Heart left ventricle (tissue), 16 donors: ENCODE measurements around the gene TNP2. TPM values are rescaled to one million over a fixed set of nuclear protein-coding genes. Genes with fewer than 3 reads are reported as not detected.
A peak's percentile ranks its signal among the peaks of the same experiment; 100 is the strongest.

Source experiments
- ATAC-seq, 4 donors: fragments of 200-7000 bp; cut with Tn5 transposase; one replicate each; pipeline ENCODE4 v1.9.1; 2020 to 2022; ENCODE audit warnings: moderate library complexity in 4 of 4, mild to moderate bottlenecking in 3 of 4, moderate number of reproducible peaks in 1 of 4
- DNase-seq, 5 donors: peaks; one replicate each; pipeline ENCODE4 v3.0.0-alpha.2; 2020
- H3K27ac ChIP-seq, 12 donors: fragments of 200-600 bp; sonication (generic) in 4 of 12; one replicate each; pipeline versions ENCODE4 v1.5.0 to v1.8.0; 2016 to 2022; ENCODE audit warnings: mild to moderate bottlenecking in 2 of 12
- H3K27me3 ChIP-seq, 9 donors: fragments of 200-600 bp; sonication (generic) in 2 of 9; one replicate each; pipeline versions ENCODE4 v1.5.1 to v1.8.0; 2016 to 2022; ENCODE audit warnings: mild to moderate bottlenecking in 3 of 9
- H3K36me3 ChIP-seq, 9 donors: fragments of 200-600 bp; sonication (generic) in 2 of 9; one replicate each; pipeline versions ENCODE4 v1.5.0 to v1.8.0; 2018 to 2022; ENCODE audit warnings: mild to moderate bottlenecking in 2 of 9
- H3K4me1 ChIP-seq, 12 donors: fragments of 200-600 bp; sonication (generic) in 4 of 12; one replicate each; pipeline versions ENCODE4 v1.5.0 to v1.8.0; 2016 to 2022; ENCODE audit warnings: mild to moderate bottlenecking in 3 of 12
- H3K4me3 ChIP-seq, 12 donors: fragments of 200-600 bp; sonication (generic) in 4 of 12; one replicate each; pipeline versions ENCODE4 v1.5.0 to v1.8.0; 2017 to 2022; ENCODE audit warnings: mild to moderate bottlenecking in 9 of 12, moderate library complexity in 4 of 12
- H3K9me3 ChIP-seq, 12 donors: fragments of 200-600 bp; sonication (generic) in 4 of 12; one replicate each; pipeline versions ENCODE4 v1.5.0 to v1.8.0; 2016 to 2022; ENCODE audit warnings: mild to moderate bottlenecking in 1 of 12
- POLR2A ChIP-seq, 2 donors: fragments of 450-650 bp; IDR thresholded peaks; one replicate each; pipeline ENCODE4 v1.6.1; 2017; ENCODE audit warnings: antibody characterized with exemption in 2 of 2, mild to moderate bottlenecking in 2 of 2, moderate library complexity in 2 of 2
- WGBS, 4 donors: extraction: QIAGEN DNeasy Blood & Tissue Kit in 2 of 4; methylation state at CpG; one replicate each; pipeline versions ENCODE4 v1.1.5 to v1.1.7; 2013 to 2018; 5-methylcytosine and 5-hydroxymethylcytosine counted together
- intact Hi-C, 10 donors: fragments of 100-400 bp; cut with DNase I; formaldehyde crosslinking; loops; one replicate each; pipeline versions ENCODE4 v1.11.1 to v1.14.2; 2022
- polyA plus RNA-seq, 2 donors: library from polyadenylated mRNA; stranded (reverse); fragments of 200-250 nt; gene quantifications; one replicate each; pipeline ENCODE4 v1.2.3, GENCODE V29; 2013
- total RNA-seq, 9 donors: library from RNA; depleted of rRNA in 2 of 9; stranded (reverse); fragments of >200 nt in 2 of 9; fragmentation: NEBNext Ultra II Directional in 3 of 9; extraction: Animal tissue kit (Norgen Biotek cat#: 25700) in 3 of 9; gene quantifications; one replicate each; pipeline versions ENCODE4 v1.1.0 to v1.2.4, GENCODE V29; 2016 to 2023
- TF ChIP-seq, protein P1 (sequence below), 12 donors: fragments of 200-600 bp; sonication (generic) in 4 of 12; IDR thresholded peaks; one replicate each; pipeline versions ENCODE4 v1.5.0 to v1.8.0; 2018 to 2022; ENCODE audit warnings: antibody characterized with exemption in 12 of 12, mild to moderate bottlenecking in 5 of 12
- donor health status: ischemic (EF 13 %, LVEDD 7.1; RV severe dilation, severe dysfunction).
- donor health status: healthy with polysubstance abuse.
- donor health status: DM: no; HTN: yes; CAD: no.
- donor health status: DM: no; HTN: no; CAD: no.
- donor health status: ischemic (EF 25% LVEDD 6.9; RV normal size, moderate dysfunction).
- donor health status: ischemic (EF 25% LVEDD 5.7; RV mildly dilated, moderate dysfunction).
- donor health status: healthy.
- donor health status: DM: yes; HTN: yes; CAD: no.
- donor health status: ischemic (EF 35%, LVEDD 5.7; RV mildly dilated, moderate dysfunction).
- donor health status: nonischemic (EF 11% LVEDD 7.7; RV severe dilation, severe dysfunction).
- donor health status: DM: yes; HTN: yes; CAD: no.
- donor health status: PGD.
- donor health status: ischemic (EF 29% LVEDD 5.4; RV normal size, mild dysfunction).
- donor health status: nonischemic (EF 23%, LVEDD 6.1; RV moderate dilation, normal function).

TNP2 gene
- total and polyA plus RNA-seq, 11 donors: not detected

DNA sequence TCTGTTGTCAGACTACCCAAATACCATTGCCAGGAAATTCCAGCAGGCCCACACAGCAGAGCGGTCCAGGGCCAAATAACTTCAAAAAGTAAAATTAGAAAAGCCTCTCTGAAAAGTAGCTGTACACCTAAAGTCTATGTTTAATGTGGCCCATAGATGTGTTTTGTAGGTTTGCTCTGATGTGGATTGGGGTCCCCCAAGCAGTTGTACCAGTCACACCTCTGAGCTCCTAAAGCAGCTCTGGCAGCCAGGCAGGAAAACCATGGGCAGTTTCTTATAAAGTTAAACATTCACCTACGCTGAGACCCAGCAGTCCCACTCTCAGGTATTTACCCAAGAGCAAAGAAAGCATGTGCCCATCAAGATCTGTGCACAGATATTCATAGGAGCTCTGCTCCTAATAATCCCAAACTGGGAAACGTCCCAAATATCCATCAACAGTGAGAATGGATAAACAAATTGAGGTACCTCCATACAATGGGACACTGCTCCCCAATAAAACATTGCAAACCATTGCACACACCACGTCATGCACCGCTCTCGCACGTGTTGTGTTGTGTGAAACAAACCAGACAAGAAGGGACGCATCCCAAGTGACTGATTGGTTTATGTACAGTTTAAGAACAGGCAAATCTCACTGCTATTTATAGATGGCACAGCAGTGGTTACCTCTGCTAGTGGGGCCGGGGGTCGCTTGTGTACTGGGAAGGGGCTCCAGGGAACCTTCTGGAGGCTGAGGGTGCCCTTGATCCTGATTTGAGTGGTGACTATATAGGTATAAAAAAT lies 27.8 kb upstream of the TNP2 start:
- Histone ChIP-seq H3K4me1 (peaks cover 0 to 23% (median 13%) of the 10 kb centered on the region in 12 donors), H3K4me3 (peak overlapping the region in 8 of 12 donors; percentile 4 to 38 (median 22)), H3K36me3 (no peaks in the 10 kb centered on the region), H3K27me3 (no peaks in the 10 kb centered on the region), H3K9me3 (no peaks in the 10 kb centered on the region), H3K27ac (peak overlapping the region in 10 of 12 donors; percentile 53 to 70 (median 60))
- WGBS, 4 donors: 40 to 52% (median 41%) methylated on average over 9 to 10 of the region's 10 CpGs
- TF ChIP-seq, protein P1, sequence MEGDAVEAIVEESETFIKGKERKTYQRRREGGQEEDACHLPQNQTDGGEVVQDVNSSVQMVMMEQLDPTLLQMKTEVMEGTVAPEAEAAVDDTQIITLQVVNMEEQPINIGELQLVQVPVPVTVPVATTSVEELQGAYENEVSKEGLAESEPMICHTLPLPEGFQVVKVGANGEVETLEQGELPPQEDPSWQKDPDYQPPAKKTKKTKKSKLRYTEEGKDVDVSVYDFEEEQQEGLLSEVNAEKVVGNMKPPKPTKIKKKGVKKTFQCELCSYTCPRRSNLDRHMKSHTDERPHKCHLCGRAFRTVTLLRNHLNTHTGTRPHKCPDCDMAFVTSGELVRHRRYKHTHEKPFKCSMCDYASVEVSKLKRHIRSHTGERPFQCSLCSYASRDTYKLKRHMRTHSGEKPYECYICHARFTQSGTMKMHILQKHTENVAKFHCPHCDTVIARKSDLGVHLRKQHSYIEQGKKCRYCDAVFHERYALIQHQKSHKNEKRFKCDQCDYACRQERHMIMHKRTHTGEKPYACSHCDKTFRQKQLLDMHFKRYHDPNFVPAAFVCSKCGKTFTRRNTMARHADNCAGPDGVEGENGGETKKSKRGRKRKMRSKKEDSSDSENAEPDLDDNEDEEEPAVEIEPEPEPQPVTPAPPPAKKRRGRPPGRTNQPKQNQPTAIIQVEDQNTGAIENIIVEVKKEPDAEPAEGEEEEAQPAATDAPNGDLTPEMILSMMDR (IDR thresholded peaks at IDR 0.05): no peak
- no peak for TF ChIP-seq POLR2A (IDR thresholded peaks at IDR 0.05)
- peak; percentile 56 to 87 (median 76) for ATAC-seq
- intact Hi-C loops: loop anchor here in 4 of 10 donors (5.0 to 10.0 kb wide), 4 partner anchors 35 to 60 kb away; partner anchors contain the start of gene SOCS1 (in 1 of the 4)
- DNase-seq: no peak

DNA sequence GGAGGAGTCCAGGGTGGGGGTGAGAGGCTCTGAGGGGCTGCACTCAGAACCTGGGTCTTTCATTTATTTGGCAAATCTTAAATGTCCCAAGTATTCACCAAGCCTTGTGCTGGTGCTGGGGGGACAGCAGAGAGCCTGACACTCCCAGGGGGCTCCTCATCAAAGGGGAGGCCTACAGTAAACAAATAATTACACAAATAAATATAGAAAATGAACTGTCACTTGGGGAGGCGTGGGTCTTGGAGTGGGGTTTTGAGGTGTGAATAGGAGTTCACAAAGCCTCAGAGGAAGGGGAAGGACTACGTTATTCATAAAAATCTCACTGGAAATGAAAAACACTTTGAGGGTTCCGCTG lies 27.2 kb upstream of the TNP2 start:
- H3K4me3 ChIP-seq: no peak overlapping the region
- H3K27me3 ChIP-seq: no peaks in the 10 kb centered on the region
- no peak overlapping the region for H3K27ac ChIP-seq
- intact Hi-C loops: loop anchor here in 4 of 10 donors (5.0 to 10.0 kb wide), 4 partner anchors 34 to 61 kb away; partner anchors contain the start of gene SOCS1 (in 1 of the 4)
- peaks cover 0 to 23% (median 13%) of the 10 kb centered on the region in 12 donors for H3K4me1 ChIP-seq
- DNase-seq: no peak
- no peaks in the 10 kb centered on the region for H3K9me3 ChIP-seq
- ATAC-seq: no peak
- TF ChIP-seq, protein P1 (IDR thresholded peaks at IDR 0.05): no peak
- TF ChIP-seq POLR2A (IDR thresholded peaks at IDR 0.05): no peak
- no peaks in the 10 kb centered on the region for H3K36me3 ChIP-seq
- WGBS, 4 donors: 87 to 91% (median 89%) methylated on average over 3 of the region's 3 CpGs

DNA sequence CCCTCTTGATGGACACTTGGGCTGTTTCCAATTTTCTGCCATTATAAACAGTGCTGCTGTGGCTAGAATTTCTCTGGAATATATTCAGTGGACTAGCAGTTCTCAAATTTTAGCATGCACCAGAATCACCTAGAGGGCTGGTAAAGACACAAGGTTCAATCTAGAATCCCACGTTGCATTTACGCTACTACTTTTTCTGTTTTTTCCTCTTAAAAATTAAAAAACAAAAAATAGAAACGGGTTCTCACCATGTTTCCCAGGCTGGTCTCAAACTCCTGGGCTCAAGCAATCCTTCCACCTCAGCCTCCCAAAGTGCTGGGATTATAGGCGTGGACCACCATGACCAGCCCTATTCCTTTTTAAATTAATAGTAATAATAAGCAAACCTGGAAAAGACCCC lies 26.5 kb upstream of the TNP2 start:
- WGBS, 4 donors: 93 to 95% (median 94%) methylated on average over 4 of the region's 4 CpGs
- intact Hi-C loops: loop anchor here in 4 of 10 donors (5.0 to 10.0 kb wide), 4 partner anchors 33 to 62 kb away; partner anchors contain the start of gene SOCS1 (in 1 of the 4)
- Histone ChIP-seq H3K4me1 (peaks cover 0 to 23% (median 13%) of the 10 kb centered on the region in 12 donors), H3K9me3 (no peaks in the 10 kb centered on the region), H3K4me3 (no peak overlapping the region), H3K27ac (no peak overlapping the region), H3K27me3 (no peaks in the 10 kb centered on the region), H3K36me3 (no peaks in the 10 kb centered on the region)
- TF ChIP-seq POLR2A (IDR thresholded peaks at IDR 0.05): no peak
- TF ChIP-seq, protein P1 (IDR thresholded peaks at IDR 0.05): no peak
- ATAC-seq (no peak), DNase-seq (no peak)

DNA sequence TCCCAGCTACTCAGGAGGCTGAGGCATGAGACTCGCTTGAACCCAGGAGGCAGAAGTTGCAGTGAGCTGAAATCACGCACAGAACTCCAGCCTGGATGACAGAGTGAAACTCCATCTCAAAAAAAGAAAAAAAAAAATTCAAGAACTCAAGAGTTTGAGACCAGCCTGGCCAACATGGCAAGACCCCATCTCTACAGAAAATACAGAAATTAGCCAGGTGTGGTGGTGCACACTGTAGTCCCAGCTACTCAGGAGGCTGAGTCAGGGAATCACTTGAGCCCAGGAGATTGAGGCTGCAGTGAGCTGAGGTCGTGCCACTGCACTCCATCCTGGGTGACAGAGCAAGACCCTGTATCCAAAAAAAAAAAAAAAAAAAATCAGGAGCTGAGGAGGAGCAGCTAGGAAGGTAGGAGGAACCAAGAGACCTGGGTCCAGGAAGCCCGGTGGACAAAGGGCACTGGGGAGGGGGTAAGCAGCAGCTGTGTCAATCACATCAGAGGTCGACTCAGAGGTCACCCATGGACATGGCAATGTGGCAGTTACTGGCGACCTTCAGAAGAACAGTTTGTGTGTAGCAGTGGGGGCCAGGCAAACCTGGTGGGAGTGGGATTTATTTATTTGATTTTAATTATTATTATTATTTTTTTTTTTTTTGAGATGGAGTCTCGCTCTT lies 23.1 kb upstream of the TNP2 start:
- peaks cover 0 to 12% (median 6%) of the 10 kb centered on the region in 12 donors for H3K4me1 ChIP-seq
- H3K27me3 ChIP-seq: no peaks in the 10 kb centered on the region
- ATAC-seq (no peak), DNase-seq (no peak)
- H3K27ac ChIP-seq: no peak overlapping the region
- no peaks in the 10 kb centered on the region for H3K9me3 ChIP-seq
- TF ChIP-seq, protein P1 (IDR thresholded peaks at IDR 0.05): no peak
- TF ChIP-seq POLR2A (IDR thresholded peaks at IDR 0.05): no peak
- no peaks in the 10 kb centered on the region for H3K36me3 ChIP-seq
- 82 to 90% (median 88%) methylated on average over 7 of the region's 7 CpGs for WGBS, 4 donors
- intact Hi-C loops: loop anchor here in 1 of 10 donors (10.0 kb wide), 1 partner anchor 63 kb away; no protein-coding TSS in a partner anchor
- no peak overlapping the region for H3K4me3 ChIP-seq
